Renal pelvis (tissue), 4 donors: ENCODE data around the gene RGS6. TPM values are rescaled to one million over a fixed set of nuclear protein-coding genes. Genes with fewer than 3 reads are reported as not detected.
A peak's percentile ranks its signal among the peaks of the same experiment; 100 is the strongest.

ENCODE experiments used
- DNase-seq: peaks from one replicate; pipeline ENCODE4 v3.0.0-alpha.2; 2013
- polyA plus RNA-seq, 3 donors: library from polyadenylated mRNA; unstranded; fragments of 120-200 nt; gene quantifications; one replicate each; pipeline ENCODE4 v1.2.1, GENCODE V29; 2013; ENCODE audit not compliant: insufficient read length in 3 of 3

The RGS6 gene
- polyA plus RNA-seq, 3 donors: 0.62 to 2.0 (median 0.93) TPM

DNA sequence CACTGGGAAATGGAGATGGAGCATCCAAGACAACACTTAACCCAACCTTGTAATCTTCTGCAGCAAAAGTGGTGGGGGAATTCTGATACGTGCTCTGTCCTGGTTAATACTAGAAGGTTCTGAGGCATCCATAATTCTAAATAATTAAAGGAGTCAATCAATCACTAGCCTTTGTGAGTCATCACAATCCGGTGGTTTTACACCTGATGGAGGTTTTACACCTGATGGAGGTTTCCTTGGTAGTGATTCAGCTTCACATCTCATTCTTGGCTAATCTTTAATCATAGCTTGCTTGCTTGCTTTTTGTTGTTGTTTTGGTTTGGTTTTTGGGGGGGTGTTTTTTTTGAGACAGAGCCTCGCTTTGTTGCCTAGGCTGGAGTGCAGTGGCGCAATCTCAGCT is 618.3 kb downstream of the RGS6 start:
- no peak for DNase-seq

GRCh38 chr14:72552236-72552635 is 620.0 kb downstream of the RGS6 start:
- no peak for DNase-seq

- DNase-seq: no peak
These were observed 620.9 kb downstream of the RGS6 start for GRCh38 chr14:72553161-72553560.

GRCh38 chr14:72553656-72554055 is 621.4 kb downstream of the RGS6 start:
- no peak for DNase-seq

GRCh38 chr14:72554401-72554800 is 622.2 kb downstream of the RGS6 start:
- DNase-seq: no peak

GRCh38 chr14:72554994-72555608 is 622.9 kb downstream of the RGS6 start:
- DNase-seq: no peak

GRCh38 chr14:72555609-72556000 is 623.4 kb downstream of the RGS6 start:
- DNase-seq: no peak

DNA sequence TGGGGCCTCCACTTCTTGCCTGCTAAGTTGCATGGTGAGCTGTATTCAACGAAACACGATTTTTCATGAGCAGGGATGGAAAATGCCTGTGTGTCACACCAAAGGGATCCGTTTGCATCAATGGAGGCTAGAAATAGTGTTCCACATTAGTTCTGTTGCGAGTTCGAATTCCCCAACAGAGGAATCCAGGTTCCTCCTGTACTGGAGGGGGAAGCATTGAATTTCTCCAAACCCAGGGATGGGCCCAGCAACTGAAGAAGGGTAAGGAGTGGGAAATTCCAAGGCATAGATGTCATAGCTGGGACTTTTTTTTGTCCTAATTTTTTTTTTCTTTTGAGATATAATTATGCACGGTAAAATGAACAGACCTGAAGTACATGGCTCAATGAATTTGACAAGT is 625.4 kb downstream of the RGS6 start:
- no peak for DNase-seq

GRCh38 chr14:72558721-72559120 is 626.5 kb downstream of the RGS6 start:
- peak; percentile 15 for DNase-seq

DNA sequence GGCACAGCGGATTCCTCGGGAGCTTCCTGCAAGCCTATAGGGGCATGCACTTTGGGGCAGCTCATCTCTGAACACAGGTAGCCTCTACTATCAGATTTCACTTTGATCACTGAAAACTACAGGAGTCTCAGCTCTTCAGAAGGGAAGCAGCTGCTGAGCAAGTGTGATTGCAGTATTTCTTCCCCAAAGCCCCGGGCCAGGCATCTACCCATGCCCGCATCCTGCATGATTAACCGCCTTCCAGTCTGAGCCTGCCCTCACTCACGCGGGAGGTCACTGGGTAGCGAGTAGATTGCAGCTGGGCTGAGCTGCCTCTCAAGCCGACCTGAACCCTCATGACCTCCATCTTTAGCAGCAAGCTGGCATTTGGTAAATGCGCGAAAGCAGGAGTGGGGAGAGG is 627.0 kb downstream of the RGS6 start:
- peak; percentile 47 for DNase-seq

DNA sequence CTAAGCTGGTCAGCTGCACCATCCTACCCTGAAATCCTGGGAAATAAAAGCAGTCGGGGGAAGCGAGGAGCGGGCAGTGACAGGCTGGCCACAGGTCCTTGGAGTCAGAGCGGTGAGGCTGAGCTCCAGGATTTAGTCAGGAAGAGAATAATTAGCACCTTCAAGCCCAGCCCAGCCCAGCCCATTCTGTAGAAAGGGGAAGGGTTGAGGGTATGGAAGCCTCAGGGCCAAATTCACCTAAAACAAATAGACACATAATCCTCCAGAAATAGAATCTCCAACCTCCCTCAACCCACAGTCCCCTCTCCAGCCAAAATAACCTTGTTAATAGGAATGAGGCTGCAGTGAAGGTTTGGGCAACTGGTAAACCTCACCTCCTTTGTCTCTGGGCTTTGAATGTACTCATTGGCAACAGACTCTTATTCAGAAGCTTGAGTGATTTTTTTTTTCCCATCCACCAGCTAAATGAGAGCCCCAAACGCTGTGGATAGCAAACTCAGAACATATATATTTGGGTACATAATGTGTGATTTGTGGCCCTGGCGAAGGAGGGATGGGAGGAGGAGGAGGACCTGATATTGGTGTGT is 627.5 kb downstream of the RGS6 start:
- DNase-seq: no peak

DNA sequence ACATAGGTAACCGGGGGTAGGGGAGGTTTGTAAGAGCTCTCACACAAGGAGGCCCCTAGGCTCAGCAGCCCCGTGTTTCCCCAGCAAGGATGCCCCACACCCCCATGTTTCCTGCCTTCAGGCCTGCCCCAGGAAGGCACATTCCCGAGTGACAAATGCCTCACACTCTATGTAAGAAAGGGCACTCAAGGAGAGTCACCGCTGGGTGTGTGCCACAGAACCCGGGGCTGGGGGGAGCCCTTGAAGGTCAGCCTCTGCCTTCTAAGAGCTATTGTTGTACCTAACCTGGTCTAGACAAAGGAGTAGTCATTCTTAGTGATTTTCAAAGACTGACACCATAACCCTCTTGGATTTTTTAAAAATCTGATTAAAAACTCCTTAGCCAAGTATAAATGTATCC is 628.1 kb downstream of the RGS6 start:
- no peak for DNase-seq

GRCh38 chr14:72560889-72561493 is 628.8 kb downstream of the RGS6 start:
- DNase-seq: no peak

DNA sequence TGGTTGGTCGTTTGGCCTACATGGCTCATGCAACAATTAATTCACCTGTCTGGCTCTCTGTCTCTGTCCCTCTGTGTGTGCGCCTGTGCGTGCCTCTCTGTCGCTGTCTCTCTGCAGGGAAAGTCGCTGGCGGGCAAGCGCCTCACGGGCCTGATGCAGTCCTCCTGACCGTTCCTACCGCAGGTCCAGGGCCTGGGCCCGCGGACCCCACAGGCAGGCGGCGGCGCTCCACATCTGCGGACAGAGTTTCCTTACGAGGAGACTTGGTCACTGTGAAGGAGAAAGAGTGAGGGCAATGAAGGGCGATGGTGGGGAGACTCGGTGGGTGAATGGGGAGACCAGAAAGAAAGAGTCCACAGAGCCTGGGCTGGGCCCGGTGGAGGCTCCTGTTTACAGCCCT is 630.1 kb downstream of the RGS6 start:
- DNase-seq: no peak

DNA sequence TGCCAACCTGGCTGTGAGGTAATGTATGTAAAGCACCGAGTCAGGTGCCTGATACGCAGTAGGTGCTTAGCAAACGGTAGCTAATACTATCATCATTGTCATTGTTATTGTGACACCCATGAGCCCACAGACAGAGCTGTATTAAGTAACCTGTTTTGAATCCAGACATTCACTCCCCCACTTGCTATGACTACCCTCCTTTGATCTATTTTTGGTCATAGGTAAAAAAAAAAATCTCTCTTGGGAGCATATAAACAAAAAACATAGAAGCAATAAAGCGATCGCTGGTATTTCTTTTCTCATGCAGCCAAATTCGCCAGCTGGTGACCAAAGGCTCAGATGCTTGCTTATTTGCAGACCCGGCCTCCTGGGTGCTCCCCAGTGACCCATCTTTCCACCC is 631.4 kb downstream of the RGS6 start:
- no peak for DNase-seq

DNA sequence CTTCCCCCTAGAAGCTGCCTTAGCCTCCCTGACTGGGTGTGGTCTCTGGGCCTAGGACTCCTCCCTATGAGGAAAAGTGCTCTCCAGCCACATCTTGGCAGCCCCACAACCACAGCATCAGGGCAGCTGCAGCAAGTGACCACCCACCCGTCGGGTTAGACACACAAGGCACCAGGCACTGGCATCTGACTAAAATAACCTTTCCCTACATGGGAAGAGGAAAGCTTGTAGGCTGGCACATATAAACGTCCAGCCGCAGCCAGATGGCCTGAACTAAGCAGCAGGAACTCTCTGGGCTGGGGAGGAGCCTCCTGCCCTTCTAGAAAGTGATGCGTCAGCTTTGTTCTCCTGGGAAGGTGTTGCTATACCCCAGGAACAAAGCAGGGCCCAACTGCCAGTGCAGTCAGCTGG is 632.9 kb downstream of the RGS6 start:
- DNase-seq: no peak

DNA sequence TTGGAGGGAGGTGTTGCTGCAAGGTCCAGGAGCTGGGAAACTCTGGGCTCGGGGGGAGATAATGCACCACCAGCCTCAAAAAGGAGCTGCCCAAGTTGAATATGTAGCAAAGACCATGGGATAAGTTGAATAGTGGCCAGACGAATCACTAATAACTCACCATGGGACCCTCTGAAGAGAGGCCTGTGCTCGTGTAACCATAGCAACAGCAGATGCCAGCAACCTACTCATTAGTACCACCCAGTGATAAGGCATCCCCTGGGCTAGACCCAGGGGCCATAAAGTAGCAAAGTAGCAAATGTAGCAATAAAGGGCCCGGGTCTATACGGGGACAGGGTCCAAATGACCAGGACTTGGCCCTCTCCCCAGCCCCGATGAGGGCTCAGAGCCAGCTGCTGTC is 633.7 kb downstream of the RGS6 start:
- no peak for DNase-seq

DNA sequence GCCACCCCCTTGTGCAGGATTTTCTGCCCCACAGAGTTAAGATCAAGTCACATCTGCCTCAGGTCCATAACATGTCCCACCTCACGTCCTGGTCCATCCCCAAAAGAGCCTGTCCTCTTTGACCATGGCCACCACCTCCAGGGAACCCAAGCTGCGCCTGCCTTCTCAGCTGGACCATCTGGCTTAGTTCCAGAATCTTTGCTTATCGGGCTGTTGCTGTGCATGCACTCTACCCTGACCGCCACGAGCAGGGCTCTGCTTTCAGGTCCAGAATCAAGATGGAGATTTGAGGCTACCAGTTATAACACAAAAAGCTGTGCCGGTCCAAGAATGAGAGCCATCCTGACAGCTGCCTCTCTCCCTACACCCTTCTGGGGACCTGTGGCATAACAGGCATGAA is 635.0 kb downstream of the RGS6 start:
- DNase-seq: no peak

GRCh38 chr14:72568296-72568992 is 636.2 kb downstream of the RGS6 start:
- DNase-seq: no peak

DNA sequence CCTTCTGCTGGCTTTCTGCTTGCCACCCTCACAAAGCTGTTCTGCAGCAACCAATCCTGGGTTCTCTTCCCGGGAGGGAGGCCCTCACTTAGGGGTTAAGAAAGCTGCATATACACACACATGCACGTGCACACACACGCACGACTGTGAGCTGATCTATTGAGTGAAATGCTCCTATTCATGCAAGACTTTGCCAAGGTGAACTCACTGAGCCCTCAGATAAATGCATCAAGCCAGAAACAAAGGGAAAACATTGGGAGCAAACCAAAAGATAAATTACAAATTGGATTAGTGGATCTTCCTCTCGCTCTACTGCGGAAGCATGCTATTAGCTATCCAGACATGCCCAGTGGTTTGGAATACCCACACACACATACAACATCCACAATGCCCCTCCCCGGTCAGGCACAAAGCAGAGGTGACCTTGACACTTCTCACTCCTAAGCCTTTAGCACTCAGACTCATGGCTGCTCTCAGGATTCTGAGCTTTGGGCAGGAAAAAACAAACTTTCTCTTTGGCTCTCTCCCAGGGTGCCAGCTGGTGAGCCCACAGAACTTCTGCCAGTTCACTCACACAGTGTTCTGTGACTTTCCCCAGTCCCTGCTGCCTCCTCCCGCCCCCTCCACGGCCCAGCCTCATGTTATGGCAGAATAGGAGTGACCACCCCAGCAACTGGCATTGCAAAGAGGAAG is 641.6 kb downstream of the RGS6 start:
- DNase-seq: no peak

GRCh38 chr14:72574715-72575114 is 642.5 kb downstream of the RGS6 start:
- no peak for DNase-seq

DNA sequence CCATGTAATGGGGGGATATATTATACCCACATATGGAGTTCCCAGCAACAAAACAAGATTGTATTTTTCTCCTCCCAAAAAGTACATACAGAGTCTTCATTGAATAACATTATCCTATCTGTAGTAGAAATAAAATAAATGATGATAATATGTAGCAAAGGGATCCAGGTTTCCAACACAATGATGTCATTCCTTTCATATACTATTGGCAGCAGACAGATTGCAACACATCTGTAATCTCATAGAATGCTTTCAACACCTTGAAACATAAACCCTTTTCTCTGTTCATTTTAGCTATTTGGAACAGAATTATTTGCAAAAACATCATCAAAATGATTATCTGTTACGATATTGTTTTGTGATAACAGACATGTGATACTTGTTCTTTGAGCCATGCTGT is 644.0 kb downstream of the RGS6 start:
- no peak for DNase-seq

DNA sequence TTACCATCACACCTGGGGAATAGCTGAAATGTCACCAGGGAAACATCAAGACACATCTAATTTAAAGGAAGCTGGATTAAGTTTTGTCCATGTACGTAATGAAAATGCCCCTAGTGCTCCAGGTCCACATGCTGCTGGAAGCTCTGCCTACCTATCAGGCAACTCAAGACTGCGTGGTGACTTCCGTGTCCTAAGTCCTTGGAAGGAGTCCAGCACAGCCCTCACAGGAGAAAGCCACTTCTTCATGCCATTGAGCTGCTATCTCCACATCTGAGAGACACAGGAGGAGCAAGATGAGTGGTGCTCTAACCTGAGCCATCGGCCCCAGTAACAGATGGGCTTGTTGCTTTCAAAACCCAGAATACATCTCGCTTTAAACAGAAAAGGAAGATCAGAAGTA is 645.3 kb downstream of the RGS6 start:
- DNase-seq: no peak
